Measurements from ENCODE around the gene ZNF787.
A peak's percentile ranks its signal among the peaks of the same experiment; 100 is the strongest.

The ZNF787 gene

GRCh38 chr19:56120371-56121179, 520 bp downstream of the ZNF787 start:
- peak; percentile 61 for DNase-seq (ENCODE audit: low spot score)

GRCh38 chr19:56120002-56120370, 1.1 kb downstream of the ZNF787 start:
- DNase-seq (ENCODE audit: low spot score) = no peak

- no peak for DNase-seq (ENCODE audit: low spot score)
Observed at GRCh38 chr19:56119582-56119978, 1.5 kb downstream of the ZNF787 start.

GRCh38 chr19:56118666-56119581, 2.2 kb downstream of the ZNF787 start:
- no peak for DNase-seq (ENCODE audit: low spot score)

- DNase-seq (ENCODE audit: low spot score) = no peak
Observed at GRCh38 chr19:56117889-56118288, 3.2 kb downstream of the ZNF787 start.

- no peak for DNase-seq (ENCODE audit: low spot score)
Observed at GRCh38 chr19:56117376-56117884, 3.7 kb downstream of the ZNF787 start.

- no peak for DNase-seq (ENCODE audit: low spot score)
Observed at GRCh38 chr19:56116606-56117005, 4.5 kb downstream of the ZNF787 start.

- no peak for DNase-seq (ENCODE audit: low spot score)
Observed at GRCh38 chr19:56115490-56115889, 5.6 kb downstream of the ZNF787 start.

- DNase-seq (ENCODE audit: low spot score) = no peak
Observed at GRCh38 chr19:56114778-56115110, 6.4 kb downstream of the ZNF787 start.

GRCh38 chr19:56114051-56114777, 6.9 kb downstream of the ZNF787 start:
- DNase-seq (ENCODE audit: low spot score) = no peak

GRCh38 chr19:56113074-56113632, 7.9 kb downstream of the ZNF787 start:
- no peak for DNase-seq (ENCODE audit: low spot score)

GRCh38 chr19:56112313-56112709, 8.8 kb downstream of the ZNF787 start:
- no peak for DNase-seq (ENCODE audit: low spot score)

- no peak for DNase-seq (ENCODE audit: low spot score)
Observed at GRCh38 chr19:56111601-56112312, 9.3 kb downstream of the ZNF787 start.

- no peak for DNase-seq (ENCODE audit: low spot score)
Observed at GRCh38 chr19:56110515-56111448, 10.3 kb downstream of the ZNF787 start.

GRCh38 chr19:56109226-56109625, 11.9 kb downstream of the ZNF787 start:
- DNase-seq (ENCODE audit: low spot score) = no peak

GRCh38 chr19:56108447-56109195, 12.5 kb downstream of the ZNF787 start:
- no peak for DNase-seq (ENCODE audit: low spot score)

- no peak for DNase-seq (ENCODE audit: low spot score)
Observed at GRCh38 chr19:56107626-56108351, 13.3 kb downstream of the ZNF787 start.

GRCh38 chr19:56106993-56107392, 14.1 kb downstream of the ZNF787 start:
- no peak for DNase-seq (ENCODE audit: low spot score)

GRCh38 chr19:56106397-56106849, 14.7 kb downstream of the ZNF787 start:
- DNase-seq (ENCODE audit: low spot score) = no peak
